HEK293T (cell line): ENCODE results near the gene KRT16.

Source experiments
- CTCF ChIA-PET: fragments of 350-600 bp; formaldehyde crosslinking; extraction: SDS; loops from one replicate; lab custom pipeline; 2021; ENCODE audit warnings: antibody characterized with exemption, inconsistent platforms; lab: Yijun Ruan, JAX
- POLR2A ChIA-PET: fragments of 350-600 bp; formaldehyde crosslinking; extraction: SDS; loops from one replicate; lab custom pipeline; 2020; ENCODE audit warnings: antibody characterized with exemption, inconsistent platforms; lab: Yijun Ruan, JAX
- DNase-seq: peaks from one replicate; pipeline ENCODE4 v3.0.0; 2012; ENCODE audit warnings: mixed read lengths; ENCODE audit errors: extremely low spot score
- ARNT ChIP-seq: fragments of 450-650 bp; IDR thresholded peaks from 2 replicates; pipeline ENCODE4 v1.6.1; 2017; ENCODE audit warnings: mild to moderate bottlenecking
- BHLHE40 ChIP-seq: fragments of 450-650 bp; IDR thresholded peaks from 2 replicates; pipeline ENCODE4 v1.6.1; 2016; ENCODE audit warnings: mild to moderate bottlenecking, moderate library complexity, borderline replicate concordance
- CTBP1 ChIP-seq: fragments of 450-650 bp; IDR thresholded peaks from 2 replicates; pipeline ENCODE4 v1.6.1; 2016; ENCODE audit warnings: borderline replicate concordance
- ELF4 ChIP-seq: fragments of 450-650 bp; IDR thresholded peaks from 2 replicates; pipeline ENCODE4 v1.6.1; 2017; ENCODE audit warnings: antibody characterized with exemption
- FOXA1 ChIP-seq: fragments of 450-650 bp; IDR thresholded peaks from 2 replicates; pipeline ENCODE4 v1.6.1; 2016; ENCODE audit warnings: mild to moderate bottlenecking
- FOXK2 ChIP-seq: fragments of 450-650 bp; IDR thresholded peaks from 2 replicates; pipeline ENCODE4 v1.6.1; 2016; ENCODE audit warnings: mild to moderate bottlenecking
- FOXM1 ChIP-seq: fragments of 450-650 bp; IDR thresholded peaks from 2 replicates; pipeline ENCODE4 v1.6.1; 2017; ENCODE audit warnings: mild to moderate bottlenecking, borderline replicate concordance
- HDGF ChIP-seq: fragments of 450-650 bp; IDR thresholded peaks from 2 replicates; pipeline ENCODE4 v1.6.1; 2017; ENCODE audit warnings: antibody characterized with exemption, borderline replicate concordance
- L3MBTL2 ChIP-seq: fragments of 450-650 bp; conservative IDR thresholded peaks from 2 replicates; pipeline ENCODE4 v1.6.1; 2016; ENCODE audit warnings: mild to moderate bottlenecking
- LEF1 ChIP-seq: fragments of 450-650 bp; IDR thresholded peaks from 2 replicates; pipeline ENCODE4 v1.6.1; 2017; ENCODE audit warnings: mild to moderate bottlenecking, borderline replicate concordance
- NFRKB ChIP-seq: fragments of 450-650 bp; IDR thresholded peaks from 2 replicates; pipeline ENCODE4 v1.6.1; 2016; ENCODE audit warnings: mild to moderate bottlenecking, moderate library complexity
- SP1 ChIP-seq: fragments of 450-650 bp; IDR thresholded peaks from 2 replicates; pipeline ENCODE4 v1.6.1; 2017
- SUZ12 ChIP-seq: fragments of 450-650 bp; IDR thresholded peaks from 2 replicates; pipeline ENCODE4 v1.6.1; 2016; ENCODE audit warnings: mild to moderate bottlenecking
- TARDBP ChIP-seq: fragments of 450-650 bp; IDR thresholded peaks from 2 replicates; pipeline ENCODE4 v1.6.1; 2016
- ZNF384 ChIP-seq: fragments of 450-650 bp; IDR thresholded peaks from 2 replicates; pipeline ENCODE4 v1.6.1; 2016
- TF ChIP-seq, protein P1 (sequence below): fragments of 450-650 bp; IDR thresholded peaks from 2 replicates; pipeline ENCODE4 v1.6.1; 2016

KRT16 gene

DNA sequence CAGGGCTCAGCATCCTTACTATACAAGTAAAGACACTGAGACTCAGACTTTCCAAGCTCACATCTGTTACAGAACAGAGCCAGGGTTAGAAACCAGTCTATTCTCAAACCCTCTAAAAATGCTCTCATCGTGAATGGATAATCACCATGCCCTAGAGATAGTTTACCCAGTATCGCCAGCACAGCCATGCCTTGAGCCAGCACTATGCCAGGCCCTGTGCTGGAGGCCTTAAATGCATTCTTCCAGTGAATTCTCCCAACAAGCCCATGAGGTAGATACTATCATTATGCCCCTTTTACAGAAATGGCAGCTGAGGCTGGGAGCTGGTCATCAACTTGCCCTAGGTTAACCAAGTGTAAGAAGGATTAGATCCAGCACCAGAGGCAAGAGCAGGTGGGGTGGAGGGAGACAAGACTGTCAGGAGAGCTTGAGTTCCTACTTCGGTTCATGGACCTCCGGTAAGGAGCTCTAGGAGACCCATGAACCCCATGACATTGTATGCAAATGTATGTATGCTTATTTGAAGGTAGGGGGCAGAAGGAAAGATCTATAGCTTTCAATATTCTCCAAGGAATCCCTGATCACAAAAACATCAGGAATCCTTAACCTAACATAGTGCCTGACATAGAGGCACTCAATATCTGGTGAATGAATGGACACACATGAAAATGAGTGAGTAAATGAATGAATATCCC, 31.1 kb downstream of the KRT16 start:
- TF ChIP-seq FOXK2 = no peak
- TF ChIP-seq CTBP1 = no peak
- no peak for TF ChIP-seq FOXA1
- TF ChIP-seq NFRKB = no peak
- TF ChIP-seq ELF4 = no peak
- TF ChIP-seq HDGF = no peak
- no peak for TF ChIP-seq ARNT
- TF ChIP-seq LEF1 = no peak
- TF ChIP-seq TARDBP = no peak
- TF ChIP-seq FOXM1 = no peak
- TF ChIP-seq, protein P1, sequence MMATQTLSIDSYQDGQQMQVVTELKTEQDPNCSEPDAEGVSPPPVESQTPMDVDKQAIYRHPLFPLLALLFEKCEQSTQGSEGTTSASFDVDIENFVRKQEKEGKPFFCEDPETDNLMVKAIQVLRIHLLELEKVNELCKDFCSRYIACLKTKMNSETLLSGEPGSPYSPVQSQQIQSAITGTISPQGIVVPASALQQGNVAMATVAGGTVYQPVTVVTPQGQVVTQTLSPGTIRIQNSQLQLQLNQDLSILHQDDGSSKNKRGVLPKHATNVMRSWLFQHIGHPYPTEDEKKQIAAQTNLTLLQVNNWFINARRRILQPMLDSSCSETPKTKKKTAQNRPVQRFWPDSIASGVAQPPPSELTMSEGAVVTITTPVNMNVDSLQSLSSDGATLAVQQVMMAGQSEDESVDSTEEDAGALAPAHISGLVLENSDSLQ = no peak
- no peak for TF ChIP-seq SUZ12
- no peak for TF ChIP-seq ZNF384
- TF ChIP-seq BHLHE40 = no peak
- TF ChIP-seq SP1 = no peak
- ChIA-PET CTCF (interaction anchor here (1.1 to 1.9 kb wide), 3 partner anchors 24 to 81 kb away, joined by 3 to 7 read pairs (median 5); no protein-coding TSS in a partner anchor), POLR2A (interaction anchor here (1.1 to 1.2 kb wide), 2 partner anchors 84 to 107 kb away, joined by 3 read pairs; no protein-coding TSS in a partner anchor)
- no peak for DNase-seq

DNA sequence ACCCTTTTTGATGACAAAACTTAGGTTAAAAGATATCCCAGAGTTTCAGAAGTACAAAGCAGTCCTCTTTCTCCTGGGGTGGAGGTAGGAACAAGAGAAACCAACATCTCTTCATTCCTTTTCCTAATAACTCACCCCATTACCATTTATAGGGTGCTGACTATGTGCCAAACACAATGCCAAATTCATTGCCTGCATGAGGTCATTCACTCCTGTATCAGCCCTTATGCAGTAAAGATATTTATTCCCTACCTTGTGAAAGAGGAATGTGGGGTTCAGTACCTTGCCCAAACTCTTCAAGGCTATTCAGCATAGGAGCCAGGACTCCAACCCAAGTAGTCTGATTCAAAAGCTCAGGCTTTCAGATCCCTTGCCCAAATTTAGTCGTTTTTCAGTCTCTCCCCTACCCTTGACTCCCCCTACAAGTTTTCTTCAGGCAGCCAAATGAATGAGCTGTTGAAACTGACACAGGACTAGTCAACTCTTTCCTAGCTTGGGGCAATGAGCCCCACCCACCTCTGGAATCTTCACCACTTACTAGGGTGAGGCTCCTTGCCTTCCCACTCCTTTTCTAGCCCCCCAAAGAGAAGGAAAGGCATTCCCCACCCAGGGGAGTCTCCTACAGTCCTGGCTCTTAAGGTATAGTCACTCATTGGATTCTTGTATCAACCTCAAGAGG, 31.7 kb downstream of the KRT16 start:
- ChIA-PET POLR2A (interaction anchor here (1.2 kb wide), 1 partner anchor 107 kb away, joined by 3 read pairs; no protein-coding TSS in a partner anchor), CTCF (interaction anchor here (1.1 to 1.7 kb wide), 2 partner anchors 23 to 82 kb away, joined by 3 to 7 read pairs; no protein-coding TSS in a partner anchor)
- TF ChIP-seq ELF4 (no peak), BHLHE40 (no peak), L3MBTL2 (no peak), FOXA1 (no peak), LEF1 (no peak), SUZ12 (no peak), ARNT (no peak), SP1 (no peak), NFRKB (no peak), TARDBP (no peak), FOXM1 (no peak), FOXK2 (no peak), ZNF384 (no peak), CTBP1 (no peak), HDGF (no peak)
- TF ChIP-seq, protein P1 = no peak
- DNase-seq = no peak

DNA sequence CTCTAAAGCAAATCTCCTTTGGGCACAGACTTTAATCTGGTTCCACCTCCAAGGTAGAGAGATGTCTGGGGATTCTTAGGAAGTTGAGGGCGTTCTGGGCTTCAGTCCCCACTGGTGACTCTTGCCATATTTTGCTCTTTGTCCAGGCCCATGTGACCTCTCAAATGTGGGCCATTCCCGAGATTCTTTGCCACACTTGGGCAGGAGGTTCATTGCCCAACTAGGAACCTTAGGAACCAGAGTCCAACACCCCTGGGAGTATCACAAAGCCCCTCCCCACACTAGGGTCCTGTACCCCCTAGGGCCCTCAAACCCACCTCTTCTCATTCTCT, 32.4 kb downstream of the KRT16 start:
- ChIA-PET CTCF (interaction anchor here (0.5 to 1.6 kb wide), 9 partner anchors 9 to 123 kb away, joined by 3 to 16 read pairs (median 3); no protein-coding TSS in a partner anchor), POLR2A (interaction anchor here (0.9 to 1.5 kb wide), 2 partner anchors 86 to 108 kb away, joined by 3 to 4 read pairs; partner anchors contain the start of gene EIF1)
- DNase-seq = no peak
- TF ChIP-seq, protein P1 = no peak
- TF ChIP-seq ARNT = no peak
- no peak for TF ChIP-seq LEF1
- no peak for TF ChIP-seq ELF4
- TF ChIP-seq NFRKB = no peak
- TF ChIP-seq FOXK2 = no peak
- no peak for TF ChIP-seq ZNF384
- TF ChIP-seq L3MBTL2 = no peak
- TF ChIP-seq FOXM1 = no peak
- no peak for TF ChIP-seq BHLHE40
- TF ChIP-seq FOXA1 = no peak
- TF ChIP-seq CTBP1 = no peak
- no peak for TF ChIP-seq HDGF
- no peak for TF ChIP-seq TARDBP
- no peak for TF ChIP-seq SUZ12
- TF ChIP-seq SP1 = no peak

DNA sequence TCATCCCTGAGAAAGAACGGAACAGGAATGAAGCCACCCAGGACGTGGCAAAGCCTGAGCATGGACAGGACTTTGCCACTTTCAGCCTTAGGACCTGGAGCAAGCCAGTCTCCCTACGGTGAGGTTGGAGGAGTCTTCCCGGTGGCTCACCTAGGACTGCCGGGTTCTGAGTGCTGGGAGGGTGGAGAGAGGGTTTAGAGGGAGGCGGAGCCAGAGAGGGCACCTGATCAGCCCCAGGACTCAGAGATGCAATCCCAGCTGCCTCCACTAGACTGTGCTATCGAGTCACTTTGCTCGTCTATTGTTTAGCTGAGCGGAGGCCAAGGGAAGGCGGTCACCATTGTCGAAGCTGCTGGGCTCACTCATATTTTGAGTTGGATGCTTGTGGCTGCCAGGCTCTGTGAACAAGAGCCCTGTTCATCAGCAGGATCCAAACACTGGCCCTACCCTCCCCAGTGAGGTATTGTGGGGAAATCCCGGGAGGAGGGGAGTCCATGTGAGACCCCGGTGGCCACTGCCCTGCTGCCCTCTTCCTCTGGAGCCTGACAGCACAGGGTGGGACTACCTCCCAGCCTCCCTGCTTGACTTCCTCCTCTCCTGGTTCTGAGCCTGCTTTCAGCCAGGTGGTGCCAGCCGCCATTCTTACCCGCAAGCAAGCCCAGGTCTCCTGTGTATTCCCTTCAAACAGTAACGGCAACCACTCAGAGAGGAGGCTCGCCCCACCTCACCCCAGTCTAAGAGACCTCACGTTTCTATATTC, 32.9 kb downstream of the KRT16 start:
- peak; percentile 96 for DNase-seq

More for the DNA sequence above, 32.9 kb downstream of the KRT16 start:
- no peak for TF ChIP-seq HDGF
- TF ChIP-seq BHLHE40 = no peak
- TF ChIP-seq, protein P1 = no peak
- no peak for TF ChIP-seq CTBP1
- TF ChIP-seq FOXM1 = no peak
- TF ChIP-seq FOXK2 = no peak
- TF ChIP-seq FOXA1 = no peak
- TF ChIP-seq ZNF384 = no peak
- no peak for TF ChIP-seq TARDBP
- no peak for TF ChIP-seq NFRKB
- no peak for TF ChIP-seq SP1
- TF ChIP-seq SUZ12 = no peak
- no peak for TF ChIP-seq L3MBTL2
- TF ChIP-seq LEF1 = no peak
- TF ChIP-seq ELF4 = no peak
- TF ChIP-seq ARNT = no peak
- ChIA-PET CTCF (interaction anchor here (0.5 to 1.6 kb wide), 12 partner anchors 9 to 1104 kb away, joined by 3 to 16 read pairs (median 3); no protein-coding TSS in a partner anchor), POLR2A (interaction anchor here (0.5 to 1.5 kb wide), 6 partner anchors 11 to 1445 kb away, joined by 3 to 6 read pairs (median 4); partner anchors contain the start of gene EIF1)
